HEK293T (cell line): ENCODE measurements around the gene BAHCC1.

Source experiments
- CTCF ChIA-PET: fragments of 350-600 bp; formaldehyde crosslinking; extraction: SDS; loops from one replicate; lab custom pipeline; 2021; ENCODE audit warnings: antibody characterized with exemption, inconsistent platforms; lab: Yijun Ruan, JAX
- POLR2A ChIA-PET: fragments of 350-600 bp; formaldehyde crosslinking; extraction: SDS; loops from one replicate; lab custom pipeline; 2020; ENCODE audit warnings: antibody characterized with exemption, inconsistent platforms; lab: Yijun Ruan, JAX
- DNase-seq: peaks from one replicate; pipeline ENCODE4 v3.0.0; 2012; ENCODE audit warnings: mixed read lengths; ENCODE audit errors: extremely low spot score
- ARNT ChIP-seq: fragments of 450-650 bp; IDR thresholded peaks from 2 replicates; pipeline ENCODE4 v1.6.1; 2017; ENCODE audit warnings: mild to moderate bottlenecking
- BHLHE40 ChIP-seq: fragments of 450-650 bp; IDR thresholded peaks from 2 replicates; pipeline ENCODE4 v1.6.1; 2016; ENCODE audit warnings: mild to moderate bottlenecking, moderate library complexity, borderline replicate concordance
- CTBP1 ChIP-seq: fragments of 450-650 bp; IDR thresholded peaks from 2 replicates; pipeline ENCODE4 v1.6.1; 2016; ENCODE audit warnings: borderline replicate concordance
- ELF4 ChIP-seq: fragments of 450-650 bp; IDR thresholded peaks from 2 replicates; pipeline ENCODE4 v1.6.1; 2017; ENCODE audit warnings: antibody characterized with exemption
- FOXA1 ChIP-seq: fragments of 450-650 bp; IDR thresholded peaks from 2 replicates; pipeline ENCODE4 v1.6.1; 2016; ENCODE audit warnings: mild to moderate bottlenecking
- FOXK2 ChIP-seq: fragments of 450-650 bp; IDR thresholded peaks from 2 replicates; pipeline ENCODE4 v1.6.1; 2016; ENCODE audit warnings: mild to moderate bottlenecking
- FOXM1 ChIP-seq: fragments of 450-650 bp; IDR thresholded peaks from 2 replicates; pipeline ENCODE4 v1.6.1; 2017; ENCODE audit warnings: mild to moderate bottlenecking, borderline replicate concordance
- HDGF ChIP-seq: fragments of 450-650 bp; IDR thresholded peaks from 2 replicates; pipeline ENCODE4 v1.6.1; 2017; ENCODE audit warnings: antibody characterized with exemption, borderline replicate concordance
- L3MBTL2 ChIP-seq: fragments of 450-650 bp; conservative IDR thresholded peaks from 2 replicates; pipeline ENCODE4 v1.6.1; 2016; ENCODE audit warnings: mild to moderate bottlenecking
- LEF1 ChIP-seq: fragments of 450-650 bp; IDR thresholded peaks from 2 replicates; pipeline ENCODE4 v1.6.1; 2017; ENCODE audit warnings: mild to moderate bottlenecking, borderline replicate concordance
- NFRKB ChIP-seq: fragments of 450-650 bp; IDR thresholded peaks from 2 replicates; pipeline ENCODE4 v1.6.1; 2016; ENCODE audit warnings: mild to moderate bottlenecking, moderate library complexity
- SP1 ChIP-seq: fragments of 450-650 bp; IDR thresholded peaks from 2 replicates; pipeline ENCODE4 v1.6.1; 2017
- SUZ12 ChIP-seq: fragments of 450-650 bp; IDR thresholded peaks from 2 replicates; pipeline ENCODE4 v1.6.1; 2016; ENCODE audit warnings: mild to moderate bottlenecking
- TARDBP ChIP-seq: fragments of 450-650 bp; IDR thresholded peaks from 2 replicates; pipeline ENCODE4 v1.6.1; 2016
- ZNF384 ChIP-seq: fragments of 450-650 bp; IDR thresholded peaks from 2 replicates; pipeline ENCODE4 v1.6.1; 2016
- TF ChIP-seq, protein P1 (sequence below): fragments of 450-650 bp; IDR thresholded peaks from 2 replicates; pipeline ENCODE4 v1.6.1; 2016

BAHCC1 gene

DNA sequence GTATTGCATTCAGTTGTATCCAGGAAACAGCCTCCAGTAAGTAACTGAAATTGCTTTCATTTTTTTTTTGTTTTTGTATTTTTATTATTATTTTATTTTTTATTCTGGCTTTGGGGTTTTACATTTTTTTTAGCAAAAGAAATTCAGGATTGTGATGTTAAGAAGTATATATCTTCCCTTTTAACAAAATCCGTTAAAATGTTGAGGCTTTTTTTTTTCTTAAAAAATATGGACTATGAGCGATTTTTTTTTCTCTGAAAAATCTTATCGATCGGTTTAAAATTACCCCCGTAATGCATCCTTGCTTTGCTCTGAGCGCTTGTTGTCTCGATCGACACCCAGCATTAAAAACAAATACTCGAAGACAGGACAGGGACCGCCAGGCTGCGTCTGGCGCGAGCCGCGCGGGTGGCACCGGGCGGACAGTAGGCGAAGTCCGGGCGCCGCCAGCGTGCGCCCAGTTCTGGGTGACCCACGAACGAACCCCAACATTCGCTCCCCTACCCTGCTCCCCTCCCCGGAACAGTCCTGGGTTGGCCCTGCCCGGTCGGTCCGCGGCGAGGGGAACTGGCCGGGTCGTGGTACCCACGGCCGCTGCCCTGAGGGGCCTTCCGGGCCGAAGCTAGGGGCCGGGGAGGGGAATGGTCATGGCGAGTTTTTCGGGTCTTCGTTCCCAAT is 482 bp downstream of the BAHCC1 start:
- DNase-seq, result no peak
- peak; percentile 19; the same call in 1 of the 2 replicates for TF ChIP-seq L3MBTL2
- TF ChIP-seq, protein P1, sequence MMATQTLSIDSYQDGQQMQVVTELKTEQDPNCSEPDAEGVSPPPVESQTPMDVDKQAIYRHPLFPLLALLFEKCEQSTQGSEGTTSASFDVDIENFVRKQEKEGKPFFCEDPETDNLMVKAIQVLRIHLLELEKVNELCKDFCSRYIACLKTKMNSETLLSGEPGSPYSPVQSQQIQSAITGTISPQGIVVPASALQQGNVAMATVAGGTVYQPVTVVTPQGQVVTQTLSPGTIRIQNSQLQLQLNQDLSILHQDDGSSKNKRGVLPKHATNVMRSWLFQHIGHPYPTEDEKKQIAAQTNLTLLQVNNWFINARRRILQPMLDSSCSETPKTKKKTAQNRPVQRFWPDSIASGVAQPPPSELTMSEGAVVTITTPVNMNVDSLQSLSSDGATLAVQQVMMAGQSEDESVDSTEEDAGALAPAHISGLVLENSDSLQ, result no peak
- POLR2A ChIA-PET, result interaction anchor here (0.7 to 1.9 kb wide), 17 partner anchors 9 to 117 kb away, joined by 3 to 18 read pairs (median 4); partner anchors contain the start of gene ACTG1
- CTCF ChIA-PET, result interaction anchor here (0.9 to 2.6 kb wide), 5 partner anchors 8 to 89 kb away, joined by 3 to 11 read pairs (median 6); no protein-coding TSS in a partner anchor

DNA sequence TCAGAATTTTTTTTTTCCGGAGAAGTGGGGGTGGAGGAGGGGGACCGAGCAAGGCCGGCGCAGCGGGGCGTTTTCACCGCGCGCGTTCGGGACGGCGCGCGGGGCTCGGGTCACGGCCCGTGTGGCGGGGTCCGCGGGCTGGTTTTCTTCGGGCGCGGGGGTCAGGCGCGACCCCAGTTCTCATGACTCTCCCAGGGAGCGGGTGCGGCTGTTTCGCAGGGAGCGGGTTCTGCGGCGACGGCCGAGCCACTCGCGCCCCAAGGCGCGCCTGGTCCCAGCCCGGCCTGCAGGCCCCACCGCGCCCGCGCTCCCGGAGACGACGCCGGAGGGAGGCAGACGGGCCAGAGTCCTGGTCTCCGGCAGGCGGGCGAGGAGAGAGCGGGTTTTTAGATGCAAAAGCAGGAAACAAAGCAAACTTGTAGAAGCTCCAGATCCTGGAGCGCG is 1.0 kb downstream of the BAHCC1 start:
- ChIA-PET CTCF (interaction anchor here (1.0 to 2.8 kb wide), 4 partner anchors 33 to 115 kb away, joined by 3 to 22 read pairs (median 8); no protein-coding TSS in a partner anchor), POLR2A (interaction anchor here (0.9 to 2.8 kb wide), 6 partner anchors 45 to 117 kb away, joined by 3 to 13 read pairs (median 6); partner anchors contain the start of genes ACTG1 and SLC38A10)
- no peak for DNase-seq
- TF ChIP-seq, protein P1, result no peak
- TF ChIP-seq HDGF (no peak), SP1 (no peak), CTBP1 (no peak), FOXM1 (no peak), ZNF384 (no peak), ELF4 (no peak), NFRKB (no peak), FOXK2 (no peak), ARNT (no peak), L3MBTL2 (no peak), LEF1 (no peak), TARDBP (no peak; the same call in 1 of the 2 replicates), BHLHE40 (no peak)

DNA sequence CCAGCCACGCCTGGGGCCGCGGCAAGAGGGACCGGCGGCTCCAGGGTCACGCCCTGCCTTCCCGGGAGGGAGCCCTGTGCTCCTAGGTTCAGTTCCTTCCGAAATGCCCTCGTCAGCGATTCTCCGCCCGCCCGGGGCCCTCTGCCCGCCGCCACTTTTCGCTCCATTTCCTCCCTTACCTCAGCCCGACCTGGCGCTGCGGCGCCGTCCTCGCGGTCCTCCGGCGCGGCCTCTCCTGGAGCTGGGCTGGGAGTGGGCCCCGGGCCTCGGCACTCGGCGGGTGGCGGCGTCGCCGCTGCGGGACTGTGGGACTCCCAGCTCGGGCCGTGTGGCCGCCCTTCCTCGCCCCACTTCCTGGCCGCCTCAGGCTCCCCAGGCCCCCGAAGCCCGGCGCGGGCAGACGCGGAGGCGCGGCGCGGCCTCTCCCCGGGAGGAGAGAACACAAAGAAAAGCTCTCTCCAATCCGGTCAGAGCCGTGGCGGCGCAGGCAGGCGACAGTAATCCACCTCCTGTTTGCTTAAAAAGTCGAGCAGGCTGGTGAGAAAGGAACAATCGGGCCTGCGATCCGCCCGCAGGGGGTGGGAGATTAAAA is 1.6 kb downstream of the BAHCC1 start:
- TF ChIP-seq LEF1 (no peak), NFRKB (no peak)
- ChIA-PET CTCF (interaction anchor here (0.7 to 2.8 kb wide), 5 partner anchors 33 to 114 kb away, joined by 3 to 22 read pairs (median 4); no protein-coding TSS in a partner anchor), POLR2A (interaction anchor here (0.7 to 2.8 kb wide), 13 partner anchors 9 to 116 kb away, joined by 3 to 13 read pairs (median 5); partner anchors contain the start of genes ACTG1 and SLC38A10)
- DNase-seq, result peak; percentile 43

DNA sequence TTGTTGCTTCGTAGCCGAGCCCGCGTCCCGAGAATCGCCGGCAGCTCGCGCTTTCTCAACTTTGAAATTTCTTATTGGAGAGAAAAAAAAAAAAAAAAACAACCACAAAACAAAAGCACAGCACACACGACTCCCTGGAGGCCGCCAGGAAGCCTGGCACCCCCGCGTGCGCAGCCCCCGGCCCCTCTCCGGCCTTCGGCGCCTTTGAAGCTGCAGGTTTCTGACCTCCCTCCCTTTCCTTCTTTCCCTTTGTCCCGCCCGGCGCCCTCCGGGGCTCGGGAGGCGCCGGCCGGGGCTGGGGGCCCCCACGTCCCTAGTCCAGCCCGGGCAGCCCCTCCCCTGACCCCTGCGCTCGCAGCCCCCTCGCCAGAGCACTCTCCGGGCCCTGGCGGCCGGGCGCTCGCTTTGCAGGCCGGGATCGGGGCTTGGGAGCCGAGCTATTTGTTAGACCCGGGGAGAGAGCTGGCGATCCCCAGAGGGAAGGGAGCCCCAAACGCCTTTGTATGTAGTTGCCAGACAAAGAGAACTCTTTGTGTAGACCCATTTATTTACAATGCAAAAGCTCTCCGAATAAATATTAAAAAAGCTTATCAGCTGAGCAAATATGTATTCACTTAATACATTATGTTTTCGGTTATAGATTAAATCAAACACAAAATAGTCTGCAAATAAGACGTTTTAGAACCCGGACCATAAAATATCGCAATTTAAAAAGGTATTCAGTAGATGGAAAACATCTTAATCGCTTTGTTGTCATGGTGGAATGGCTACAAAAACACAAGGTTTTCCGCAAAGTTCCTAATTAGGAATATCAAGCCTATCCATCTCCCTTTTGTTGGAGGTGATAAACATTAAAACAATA is 2.3 kb downstream of the BAHCC1 start:
- DNase-seq, result peak; percentile 59
- TF ChIP-seq ELF4 (no peak), FOXM1 (no peak), SUZ12 (no peak), FOXK2 (no peak), HDGF (no peak), LEF1 (no peak), BHLHE40 (no peak), L3MBTL2 (no peak), NFRKB (no peak), ZNF384 (no peak), TARDBP (no peak), SP1 (no peak), FOXA1 (no peak), CTBP1 (no peak), ARNT (no peak)
- TF ChIP-seq, protein P1, result no peak
- ChIA-PET CTCF (interaction anchor here (0.7 to 2.8 kb wide), 5 partner anchors 32 to 113 kb away, joined by 3 to 22 read pairs (median 4); no protein-coding TSS in a partner anchor), POLR2A (interaction anchor here (0.7 to 2.8 kb wide), 13 partner anchors 8 to 115 kb away, joined by 3 to 13 read pairs (median 5); partner anchors contain the start of genes ACTG1 and SLC38A10)

DNA sequence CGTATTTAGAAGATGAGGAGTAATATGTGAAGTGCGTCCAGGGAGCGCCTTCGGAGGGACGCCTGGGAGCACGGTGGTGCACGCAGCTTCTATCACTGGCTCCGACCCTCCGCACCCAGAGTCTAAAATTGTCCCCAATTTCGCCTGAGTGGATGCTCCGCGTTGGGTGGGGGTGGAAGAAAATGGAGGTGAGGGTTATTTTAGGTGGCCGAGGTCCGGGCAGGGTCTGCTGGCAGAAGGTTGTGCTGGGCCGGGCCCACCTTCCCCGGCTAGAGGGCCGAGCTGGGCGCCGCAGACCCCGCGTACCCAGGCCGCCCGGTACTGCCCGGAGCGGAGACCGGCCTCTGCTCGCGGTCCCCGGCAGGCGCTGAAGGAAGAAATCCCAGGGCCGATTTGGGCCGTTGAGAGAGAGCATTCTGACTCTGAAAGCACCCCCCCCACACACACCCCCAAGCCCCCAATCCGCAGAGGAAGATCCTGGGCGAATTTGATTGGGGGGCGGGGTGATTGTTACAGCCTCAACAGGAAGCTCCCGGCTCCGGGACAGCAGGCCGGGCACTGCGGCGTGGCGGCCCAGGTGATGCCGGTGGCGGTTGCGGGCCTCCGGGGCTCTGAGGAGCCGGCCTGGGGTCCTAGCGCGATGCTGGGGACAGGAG is 3.0 kb downstream of the BAHCC1 start:
- DNase-seq, result no peak
- ChIA-PET CTCF (interaction anchor here (1.0 to 2.8 kb wide), 3 partner anchors 43 to 117 kb away, joined by 3 to 22 read pairs (median 11); no protein-coding TSS in a partner anchor), POLR2A (interaction anchor here (0.9 to 2.8 kb wide), 9 partner anchors 21 to 112 kb away, joined by 3 to 13 read pairs (median 6); partner anchors contain the start of gene SLC38A10)
- TF ChIP-seq ARNT, result no peak
